Suprapubic skin (tissue), 4 donors: Measurements from ENCODE around the gene CD109.

Experiments
- EP300 ChIP-seq: sonication (generic); formaldehyde crosslinking; IDR thresholded peaks from one replicate; pipeline ENCODE4 v1.6.1; 2017; ENCODE audit warnings: antibody characterized with exemption
- POLR2AphosphoS5 ChIP-seq, 3 donors: sonication (generic); formaldehyde crosslinking; IDR thresholded peaks; one replicate each; pipeline ENCODE4 v1.6.1; 2017; ENCODE audit warnings: antibody characterized with exemption in 3 of 3
- TF ChIP-seq, protein P1 (sequence below), 2 donors: fragments of 200-600 bp in 1 of 2; fragments of 450-650 bp in 1 of 2; sonication (generic) in 1 of 2; IDR thresholded peaks; one replicate each; pipeline ENCODE4 v1.5.1; 2016 to 2019; ENCODE audit warnings: antibody characterized with exemption in 2 of 2, mild to moderate bottlenecking in 1 of 2, moderate library complexity in 1 of 2

DNA sequence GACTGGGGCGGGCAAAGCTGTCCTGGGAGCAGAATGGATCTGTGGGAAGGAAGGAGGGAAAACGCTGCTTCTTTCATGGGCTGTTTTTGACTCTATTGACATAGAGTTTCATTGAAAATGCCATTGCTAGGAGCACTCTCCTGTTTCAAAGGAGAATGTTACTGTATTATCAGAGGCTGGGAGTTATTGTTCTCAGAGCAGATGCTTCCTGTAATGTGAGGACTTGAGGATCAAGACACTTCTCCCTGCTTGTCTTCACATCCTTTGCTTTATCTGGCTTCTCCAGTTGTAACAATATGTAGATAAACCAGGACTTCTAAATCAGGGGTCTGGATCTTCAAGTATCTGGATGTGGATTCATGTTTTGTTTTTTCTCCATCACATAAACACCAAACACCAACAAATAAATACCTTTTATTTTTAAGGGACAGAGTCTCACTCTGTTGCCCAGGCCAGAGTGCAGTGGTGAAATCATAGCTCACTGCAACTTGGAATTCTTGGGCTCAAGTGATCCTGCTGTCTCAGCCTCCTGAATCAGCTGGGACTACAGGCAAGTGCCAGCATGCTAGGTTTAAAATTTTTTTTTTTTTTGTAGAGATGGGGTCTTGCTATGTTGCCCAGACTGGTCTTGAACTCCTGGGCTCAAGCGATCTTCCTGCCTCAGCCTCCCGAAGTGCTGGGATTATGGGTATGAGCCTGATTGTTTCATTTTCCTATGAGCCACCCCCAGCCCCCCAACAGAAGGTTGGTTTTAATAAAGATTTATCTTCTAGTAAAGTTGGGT, 3.9 kb downstream of the CD109 start:
- TF ChIP-seq, protein P1, sequence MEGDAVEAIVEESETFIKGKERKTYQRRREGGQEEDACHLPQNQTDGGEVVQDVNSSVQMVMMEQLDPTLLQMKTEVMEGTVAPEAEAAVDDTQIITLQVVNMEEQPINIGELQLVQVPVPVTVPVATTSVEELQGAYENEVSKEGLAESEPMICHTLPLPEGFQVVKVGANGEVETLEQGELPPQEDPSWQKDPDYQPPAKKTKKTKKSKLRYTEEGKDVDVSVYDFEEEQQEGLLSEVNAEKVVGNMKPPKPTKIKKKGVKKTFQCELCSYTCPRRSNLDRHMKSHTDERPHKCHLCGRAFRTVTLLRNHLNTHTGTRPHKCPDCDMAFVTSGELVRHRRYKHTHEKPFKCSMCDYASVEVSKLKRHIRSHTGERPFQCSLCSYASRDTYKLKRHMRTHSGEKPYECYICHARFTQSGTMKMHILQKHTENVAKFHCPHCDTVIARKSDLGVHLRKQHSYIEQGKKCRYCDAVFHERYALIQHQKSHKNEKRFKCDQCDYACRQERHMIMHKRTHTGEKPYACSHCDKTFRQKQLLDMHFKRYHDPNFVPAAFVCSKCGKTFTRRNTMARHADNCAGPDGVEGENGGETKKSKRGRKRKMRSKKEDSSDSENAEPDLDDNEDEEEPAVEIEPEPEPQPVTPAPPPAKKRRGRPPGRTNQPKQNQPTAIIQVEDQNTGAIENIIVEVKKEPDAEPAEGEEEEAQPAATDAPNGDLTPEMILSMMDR (IDR thresholded peaks at IDR 0.05) = no peak
- TF ChIP-seq EP300 (no peak), POLR2AphosphoS5 (IDR thresholded peaks at IDR 0.05) (no peak)
